Cardiac septum (tissue), 1 donor: ENCODE results near the gene NT5C3A. TPM values are rescaled to one million over a fixed set of nuclear protein-coding genes. Genes with fewer than 3 reads are reported as not detected.
"Not testable (repeated sequence)": the region's sequence is repeated elsewhere in the genome, so short reads cannot be mapped to it uniquely, and the experiment has no call there.

Source experiments
- DNase-seq: peaks from one replicate; pipeline ENCODE4 v3.0.0-alpha.2; 2020; ENCODE audit warnings: low spot score
- intact Hi-C: fragments of 100-400 bp; cut with DNase I; formaldehyde crosslinking; loops from one replicate; pipeline ENCODE4 v1.14.0; 2022
- long read RNA-seq: library from polyadenylated mRNA; unstranded; transcript quantifications from one replicate; pipeline ENCODE4 v2.0.0, GENCODE V29; 2021
- total RNA-seq: library from RNA; stranded (reverse); fragmentation: NEBNext Ultra II Directional; extraction: Animal tissue kit (Norgen Biotek cat#: 25700); gene quantifications from one replicate; pipeline ENCODE4 v1.2.1, GENCODE V29; 2021
- donor health status: DM: no; HTN: no; CAD: no.

The NT5C3A gene
- 21.7 TPM for total RNA-seq
- long read RNA-seq, transcript NT5C3A-201 (9 exons, 1,704 nt), result major isoform, 19 of 35 reads
- long read RNA-seq, transcript NT5C3A-204 (10 exons, 1,759 nt), result minor isoform, 6 of 35 reads
- long read RNA-seq, partial matches to known transcripts, result 2 of 35 reads
- long read RNA-seq, other reads (novel, unspliced or antisense), result 6 of 35 reads

GRCh38 chr7:33062023-33062781 is at the start of gene NT5C3A:
NT5C3A (minus strand) TSS chr7:33062776; CDS start chr7:33062705, 71 bp downstream.
- intact Hi-C loops, result loop anchor here (5.0 kb wide), 3 partner anchors 45 to 170 kb away; partner anchors contain the start of genes FKBP9, KBTBD2 and RP9
- peak; percentile 83 for DNase-seq

GRCh38 chr7:33111614-33112013 is 49.0 kb upstream of the NT5C3A start:
- intact Hi-C loops, result no loop called here
- DNase-seq, result no peak

- intact Hi-C loops, result loop anchor here (5.0 to 10.0 kb wide), 6 partner anchors 47 to 615 kb away; partner anchors contain the start of genes AVL9, FKBP9, LSM5 and NT5C3A
- DNase-seq, result no peak
These were observed 47.2 kb upstream of the NT5C3A start for GRCh38 chr7:33109758-33110238.

- intact Hi-C loops, result loop anchor here (5.0 to 10.0 kb wide), 6 partner anchors 47 to 614 kb away; partner anchors contain the start of genes AVL9, FKBP9, LSM5 and NT5C3A
- DNase-seq, result peak; percentile 86
These were observed 46.6 kb upstream of the NT5C3A start, which contains the start of gene RP9 for GRCh38 chr7:33109005-33109757. RP9 (minus strand) TSS chr7:33109404; CDS start chr7:33109372, 32 bp downstream.

GRCh38 chr7:33108554-33109004 is 46.0 kb upstream of the NT5C3A start:
- no peak for DNase-seq

GRCh38 chr7:33107136-33108066 is 44.8 kb upstream of the NT5C3A start:
- intact Hi-C loops, result loop anchor here (5.0 to 10.0 kb wide), 6 partner anchors 45 to 613 kb away; partner anchors contain the start of genes AVL9, FKBP9, LSM5 and NT5C3A
- DNase-seq, result no peak

More at GRCh38 chr7:33108554-33109004, 46.0 kb upstream of the NT5C3A start:
- intact Hi-C loops, result loop anchor here (5.0 to 10.0 kb wide), 6 partner anchors 46 to 614 kb away; partner anchors contain the start of genes AVL9, FKBP9, LSM5 and NT5C3A

GRCh38 chr7:33101906-33102305 is 39.3 kb upstream of the NT5C3A start:
- intact Hi-C loops, result loop anchor here (10.0 kb wide), 3 partner anchors 57 to 607 kb away; partner anchors contain the start of genes AVL9 and LSM5
- DNase-seq, result no peak

GRCh38 chr7:33100770-33101169 is 38.2 kb upstream of the NT5C3A start:
- DNase-seq, result no peak
- intact Hi-C loops, result loop anchor here (10.0 kb wide), 3 partner anchors 56 to 606 kb away; partner anchors contain the start of genes AVL9 and LSM5

- intact Hi-C loops, result no loop called here
- no peak for DNase-seq
These were observed 36.8 kb upstream of the NT5C3A start for GRCh38 chr7:33099154-33099940.

- intact Hi-C loops, DNase-seq: not testable (repeated sequence)
These were observed 32.2 kb upstream of the NT5C3A start for GRCh38 chr7:33094745-33095275.

GRCh38 chr7:33093266-33093665 is 30.7 kb upstream of the NT5C3A start:
- intact Hi-C loops, result no loop called here
- DNase-seq, result no peak

GRCh38 chr7:33091641-33092191 is 29.1 kb upstream of the NT5C3A start:
- intact Hi-C loops, result no loop called here
- no peak for DNase-seq

GRCh38 chr7:33091111-33091531 is 28.5 kb upstream of the NT5C3A start:
- intact Hi-C loops, result no loop called here
- DNase-seq, result no peak

GRCh38 chr7:33089142-33089541 is 26.6 kb upstream of the NT5C3A start:
- intact Hi-C loops, result no loop called here
- no peak for DNase-seq

GRCh38 chr7:33087858-33088257 is 25.3 kb upstream of the NT5C3A start:
- no peak for DNase-seq
- intact Hi-C loops, result no loop called here

- intact Hi-C loops, result no loop called here
These were observed 24.8 kb upstream of the NT5C3A start for GRCh38 chr7:33087356-33087755.

More at GRCh38 chr7:33087356-33087755, 24.8 kb upstream of the NT5C3A start:
- no peak for DNase-seq
